ENCODE results near the gene ATP2C2.

DNA sequence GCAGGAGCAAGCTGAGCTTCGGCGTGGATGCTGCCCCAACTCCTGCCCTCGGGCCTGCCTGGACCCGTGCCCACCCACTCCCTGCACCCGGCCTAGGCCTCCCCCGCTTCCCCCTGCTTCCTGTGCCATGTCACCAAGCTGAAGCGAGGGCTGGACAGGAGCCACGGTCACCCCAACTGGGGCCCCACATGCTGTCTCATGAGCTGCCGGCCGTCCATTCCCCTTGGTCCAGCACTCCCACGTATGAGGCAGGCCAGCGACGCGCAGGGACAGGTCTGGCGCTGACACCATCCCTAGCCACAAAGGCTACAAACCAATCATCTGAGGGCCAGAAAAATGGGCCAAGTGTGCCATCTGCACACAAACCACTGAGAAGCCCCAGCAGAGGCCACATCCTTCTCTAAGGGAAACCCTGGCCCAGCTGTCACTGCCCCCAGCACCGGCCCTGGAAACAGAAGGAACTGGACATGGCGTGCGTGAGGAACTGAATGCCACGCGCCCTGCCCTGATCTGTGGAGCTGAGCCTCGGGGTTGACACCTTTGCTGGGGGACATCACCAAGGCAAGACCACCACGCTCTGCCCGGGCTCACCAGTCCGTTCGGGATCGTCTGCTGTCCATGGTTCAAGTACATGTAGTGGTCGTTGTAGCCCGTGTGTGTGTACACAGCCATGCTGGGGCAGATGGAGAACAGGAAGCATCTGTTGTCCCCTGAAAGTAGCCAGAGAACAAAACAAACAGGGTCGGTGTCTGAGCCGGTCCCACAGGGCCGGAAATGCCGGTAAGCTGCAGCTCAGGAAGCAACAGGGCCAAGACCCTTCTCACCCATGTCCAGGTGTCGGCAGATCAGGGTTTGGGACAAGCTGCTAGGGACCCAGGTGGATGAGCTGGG, 113.9 kb downstream of the ATP2C2 start:
- TF ChIP-seq CTCF (conservative IDR thresholded peaks at IDR 0.05; ENCODE audit: low read depth, low read length) (no peak), EZH2 (IDR thresholded peaks at IDR 0.05; ENCODE audit: borderline replicate concordance, low read depth, low read length, poor library complexity, severe bottlenecking) (no peak)
